ENCODE measurements around the gene MLLT3. TPM values are rescaled to one million over a fixed set of nuclear protein-coding genes. Genes with fewer than 3 reads are reported as not detected.

Gene MLLT3
- total and polyA plus RNA-seq, 2 of the 8 experiments (the other 6 are each of a cell fraction or from before 2014, with no cell fraction given), result 5.9 to 9.6 TPM

DNA sequence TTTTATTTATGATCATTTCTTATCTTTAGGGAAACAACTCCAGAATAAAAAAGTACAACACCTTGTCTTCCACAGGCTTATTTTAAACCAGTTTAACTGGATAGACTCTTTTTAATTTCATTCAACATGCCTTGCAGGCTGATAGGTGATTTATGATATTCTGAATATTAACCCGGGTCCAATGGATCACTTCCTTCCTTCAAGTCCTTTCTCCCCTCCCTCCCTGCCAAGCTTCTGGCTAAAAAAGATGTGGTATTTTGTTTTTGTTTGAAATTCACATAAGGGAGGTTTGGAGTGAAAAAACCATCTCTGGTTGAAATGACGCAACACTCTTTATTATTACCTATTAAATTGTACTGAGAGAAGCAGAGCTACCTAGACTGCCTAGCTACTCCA, 265.3 kb downstream of the MLLT3 start:
- Histone ChIP-seq H3K18ac (ENCODE audit: extremely low read depth, low read length) (no peak overlapping the region), H2AFZ (ENCODE audit: low read length) (no peak overlapping the region), H3K23ac (ENCODE audit: insufficient read length) (no peak overlapping the region), H3K27ac (ENCODE audit: low read depth, low read length) (no peak overlapping the region), H3K4me1 (replicated peaks in 1 of 4; ENCODE audit: control insufficient read depth in 3 of 4, insufficient read depth in 4 of 4, low read length in 3 of 4) (peaks cover 0 to 11% (median 4%) of the 10 kb centered on the region in 4 experiments; a peak in 6 of 7 replicates), H4K20me1 (replicated peaks in 1 of 2; ENCODE audit: control insufficient read depth in 1 of 2, insufficient read depth in 2 of 2, low read length in 2 of 2) (no peaks in the 10 kb centered on the region), H3K23me2 (ENCODE audit: low read depth, low read length) (peaks cover 2% of the 10 kb centered on the region; the same call in 1 of the 2 replicates), H4K8ac (ENCODE audit: extremely low read depth, insufficient read depth, low read length) (no peak overlapping the region), H3K9me3 (ENCODE audit: insufficient read depth in 2 of 2, low read depth in 1 of 2, low read length in 1 of 2) (no peaks in the 10 kb centered on the region), H4K5ac (ENCODE audit: insufficient read length, low read depth, low read length) (peak overlapping the region; percentile 17), H3K79me1 (ENCODE audit: low read depth, low read length) (no peaks in the 10 kb centered on the region), H2BK120ac (replicated peaks; ENCODE audit: low read depth, low read length) (no peak overlapping the region), H3K56ac (replicated peaks; ENCODE audit: insufficient read length, low read depth, low read length) (no peak overlapping the region), H3K4ac (replicated peaks; ENCODE audit: insufficient read length, low read depth, low read length) (no peak overlapping the region), H3K4me2 (ENCODE audit: insufficient read depth in 1 of 2, low read depth in 2 of 2, low read length in 2 of 2) (peak overlapping the region in 1 of 2 experiments; percentile 45; a peak in 1 of 4 replicates), H3K4me3 (ENCODE audit: extremely low read depth in 1 of 4, insufficient read depth in 2 of 4, low read depth in 3 of 4, low read length in 4 of 4) (peak overlapping the region in 1 of 4 experiments; percentile 27; a peak in 1 of 8 replicates), H2AK5ac (ENCODE audit: low read depth, low read length) (no peak overlapping the region), H2BK5ac (ENCODE audit: low read depth, low read length) (no peak overlapping the region), H3K27me3 (replicated peaks in 1 of 4; ENCODE audit: control insufficient read depth in 3 of 4, extremely low read depth in 1 of 4, insufficient read depth in 3 of 4, low read length in 3 of 4) (no peaks in the 10 kb centered on the region), H2BK12ac (ENCODE audit: low read depth, low read length) (no peak overlapping the region), H4K91ac (replicated peaks; ENCODE audit: insufficient read length, low read length) (no peak overlapping the region), H2BK20ac (ENCODE audit: low read length) (no peak overlapping the region), H2BK15ac (ENCODE audit: low read length) (no peak overlapping the region), H3K79me2 (ENCODE audit: control insufficient read depth in 1 of 2, insufficient read depth in 2 of 2, low read length in 2 of 2) (no peaks in the 10 kb centered on the region), H3K9ac (replicated peaks in 1 of 4; ENCODE audit: extremely low read depth in 1 of 4, low read depth in 3 of 4, low read length in 3 of 4) (no peak overlapping the region), H3K14ac (ENCODE audit: insufficient read length) (no peak overlapping the region), H3K36me3 (ENCODE audit: control insufficient read depth in 2 of 4, insufficient read depth in 4 of 4, low read length in 3 of 4) (no peaks in the 10 kb centered on the region)
- WGBS, 2 experiments (ENCODE audit: extremely low coverage in 1 of 2, insufficient coverage in 1 of 2, insufficient read length in 1 of 2, insufficient replicate concordance in 2 of 2, low coverage in 1 of 2, low lambda C conversion rate in 2 of 2, missing lambda C conversion rate in 1 of 2), result 74% methylated on average over 2 of the region's 2 CpGs; no CpG with 5 or more reads in 1 of the 2 experiments
- FAIRE-seq (no peak), DNase-seq (ENCODE audit: low read depth in 1 of 2, low spot score in 2 of 2) (no peak)
- TF ChIP-seq SP1 (IDR thresholded peaks at IDR 0.05; ENCODE audit: low read depth, low read length), result no peak
- no peak for TF ChIP-seq KDM1A (IDR thresholded peaks at IDR 0.05; ENCODE audit: borderline replicate concordance, low read length)
- TF ChIP-seq CEBPB (IDR thresholded peaks at IDR 0.05; ENCODE audit: low read depth, low read length), result peak; percentile 74
- no peak for TF ChIP-seq CHD1 (IDR thresholded peaks at IDR 0.05; ENCODE audit: low read depth, low read length)
- ChIA-PET CTCF (ENCODE audit: partially characterized antibody) (interaction anchor here (0.6 to 3.9 kb wide), 16 partner anchors 9 to 754 kb away, joined by 3 to 14 read pairs (median 4); no protein-coding TSS in a partner anchor), POLR2A (ENCODE audit: partially characterized antibody) (no interaction called here)

Data from H1 (cell line).